Astrocyte (in vitro differentiated cells and primary cell): Measurements from ENCODE around the gene ATAD2B. TPM values are rescaled to one million over a fixed set of nuclear protein-coding genes. Genes with fewer than 3 reads are reported as not detected.
A peak's percentile ranks its signal among the peaks of the same experiment; 100 is the strongest.
"Not testable (repeated sequence)": the region's sequence is repeated elsewhere in the genome, so short reads cannot be mapped to it uniquely, and the experiment has no call there.

ENCODE experiments used
- DNase-seq: peaks from one replicate; pipeline ENCODE4 v3.0.0-alpha.2; 2010; ENCODE audit warnings: low read depth
- FAIRE-seq: peaks from 2 replicates; lab custom pipeline; 2011; peaks lifted over from hg19 to GRCh38; lab: Jason Lieb, UNC
- H2AFZ ChIP-seq: 2 replicates; pipeline ENCODE4 v1.6.0; 2012; ENCODE audit warnings: low read depth, low read length, inconsistent platforms
- H3K27ac ChIP-seq: 2 replicates; pipeline ENCODE4 v1.5.1; 2011; ENCODE audit warnings: low read depth, low read length, inconsistent platforms
- H3K27me3 ChIP-seq: 2 replicates; pipeline ENCODE4 v1.6.0; 2011; ENCODE audit warnings: low read length, inconsistent platforms; ENCODE audit not compliant: insufficient read depth
- H3K36me3 ChIP-seq: 2 replicates; pipeline ENCODE4 v1.5.1; 2011; ENCODE audit warnings: low read length, inconsistent platforms; ENCODE audit not compliant: insufficient read depth
- H3K4me1 ChIP-seq: 2 replicates; pipeline ENCODE4 v1.5.1; 2011; ENCODE audit warnings: low read length, inconsistent platforms; ENCODE audit not compliant: insufficient read depth
- H3K4me2 ChIP-seq: 2 replicates; pipeline ENCODE4 v1.6.0; 2012; ENCODE audit warnings: low read length, inconsistent platforms
- H3K4me3 ChIP-seq: 2 replicates; pipeline ENCODE4 v1.5.1; 2011; ENCODE audit warnings: low read depth, mild to moderate bottlenecking, low read length, inconsistent platforms; ENCODE audit not compliant: insufficient read depth
- H3K79me2 ChIP-seq: 2 replicates; pipeline ENCODE4 v1.6.0; 2012; ENCODE audit warnings: mild to moderate bottlenecking, low read length, inconsistent platforms; ENCODE audit not compliant: insufficient read depth
- H3K9ac ChIP-seq: 2 replicates; pipeline ENCODE4 v1.6.0; 2012; ENCODE audit warnings: mild to moderate bottlenecking, low read length, inconsistent platforms
- H3K9me3 ChIP-seq: 2 replicates; pipeline ENCODE4 v1.5.1; 2012; ENCODE audit warnings: low read depth, mild to moderate bottlenecking, low read length, inconsistent platforms; ENCODE audit not compliant: insufficient read depth
- H4K20me1 ChIP-seq: 2 replicates; pipeline ENCODE4 v1.6.0; 2012; ENCODE audit warnings: low read length, inconsistent platforms; ENCODE audit not compliant: insufficient read depth
- H3K27ac Mint-ChIP-seq: one replicate; pipeline ENCODE4 v1.8.0; 2021; ENCODE audit warnings: mild to moderate bottlenecking, mixed read lengths; ENCODE audit not compliant: unreplicated experiment
- H3K27me3 Mint-ChIP-seq: one replicate; pipeline ENCODE4 v1.8.0; 2021; ENCODE audit warnings: low read depth, mixed read lengths; ENCODE audit not compliant: unreplicated experiment
- H3K36me3 Mint-ChIP-seq: one replicate; pipeline ENCODE4 v1.8.0; 2021; ENCODE audit warnings: low read depth, mixed read lengths; ENCODE audit not compliant: unreplicated experiment
- H3K4me1 Mint-ChIP-seq: one replicate; pipeline ENCODE4 v1.8.0; 2021; ENCODE audit warnings: low read depth, mixed read lengths; ENCODE audit not compliant: unreplicated experiment
- H3K4me3 Mint-ChIP-seq: one replicate; pipeline ENCODE4 v1.8.0; 2021; ENCODE audit warnings: mild to moderate bottlenecking, moderate library complexity, mixed read lengths; ENCODE audit not compliant: unreplicated experiment
- H3K9me3 Mint-ChIP-seq: one replicate; pipeline ENCODE4 v1.8.0; 2021; ENCODE audit warnings: mild to moderate bottlenecking, mixed read lengths; ENCODE audit not compliant: unreplicated experiment
- EZH2 ChIP-seq: IDR thresholded peaks from 2 replicates; pipeline ENCODE4 v1.6.1; 2012; ENCODE audit warnings: mild to moderate bottlenecking, low read length, inconsistent platforms; ENCODE audit not compliant: insufficient read depth
- total RNA-seq: library from RNA; stranded (reverse); gene quantifications from 2 replicates; pipeline ENCODE4 v1.2.1, GENCODE V29; 2021
- TF ChIP-seq, protein P1 (sequence below): IDR thresholded peaks from 2 replicates; pipeline ENCODE4 v1.5.1; 2011; ENCODE audit warnings: low read depth, mild to moderate bottlenecking, inconsistent platforms, low read length, moderate library complexity; ENCODE audit not compliant: insufficient read depth

The ATAD2B gene
- total RNA-seq, 1 donor from 2014 or later = 12.2 TPM

DNA sequence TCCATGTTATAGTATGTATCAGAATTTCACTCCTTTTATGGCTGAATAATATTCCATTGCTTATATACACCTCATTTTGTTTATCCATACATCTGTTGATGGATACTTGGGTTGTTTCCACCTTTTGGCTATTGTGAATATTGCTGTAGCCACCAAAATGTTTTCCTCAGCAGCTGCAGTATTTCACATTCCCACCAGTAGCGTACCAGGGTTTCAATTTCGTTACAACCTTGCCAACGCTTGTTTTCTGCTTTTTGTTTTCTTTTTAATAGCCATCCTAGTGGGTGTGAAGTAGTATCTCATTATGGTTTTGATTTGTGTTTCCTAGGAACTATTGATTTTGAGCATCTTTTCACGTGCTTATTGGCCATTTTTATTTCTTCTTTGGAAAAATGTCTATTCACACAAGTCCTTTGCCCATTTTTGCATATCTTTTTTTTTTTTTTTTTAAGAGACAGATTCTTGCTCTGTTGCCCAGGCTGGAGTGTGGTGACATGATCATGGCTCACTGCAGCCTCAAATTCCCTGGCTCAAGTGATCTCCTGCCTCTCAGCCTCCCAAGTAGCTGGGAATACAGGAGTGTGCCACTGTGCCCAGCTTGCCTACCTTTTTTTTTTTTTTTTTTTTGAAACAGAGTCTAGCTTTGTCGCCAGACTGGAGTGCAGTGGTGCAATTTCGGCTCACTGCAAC is 27.5 kb upstream of the ATAD2B start:
- FAIRE-seq (peak; percentile 69), DNase-seq (no peak)
- Histone ChIP-seq H3K4me3 (no peak overlapping the region), H2AFZ (no peak overlapping the region), H3K4me2 (no peak overlapping the region), H3K27me3 (no peaks in the 10 kb centered on the region), H3K4me1 (no peaks in the 10 kb centered on the region), H3K36me3 (no peaks in the 10 kb centered on the region), H3K79me2 (peaks cover 17% of the 10 kb centered on the region), H4K20me1 (peaks cover 7% of the 10 kb centered on the region), H3K27ac (no peak overlapping the region), H3K9ac (no peak overlapping the region), H3K9me3 (no peaks in the 10 kb centered on the region)
- H3K36me3 Mint-ChIP-seq = no peaks in the 10 kb centered on the region
- no peaks in the 10 kb centered on the region for H3K9me3 Mint-ChIP-seq
- H3K4me1 Mint-ChIP-seq = no peaks in the 10 kb centered on the region
- no peak overlapping the region for H3K4me3 Mint-ChIP-seq
- H3K27ac Mint-ChIP-seq = no peak overlapping the region
- H3K27me3 Mint-ChIP-seq = no peaks in the 10 kb centered on the region
- TF ChIP-seq, protein P1, sequence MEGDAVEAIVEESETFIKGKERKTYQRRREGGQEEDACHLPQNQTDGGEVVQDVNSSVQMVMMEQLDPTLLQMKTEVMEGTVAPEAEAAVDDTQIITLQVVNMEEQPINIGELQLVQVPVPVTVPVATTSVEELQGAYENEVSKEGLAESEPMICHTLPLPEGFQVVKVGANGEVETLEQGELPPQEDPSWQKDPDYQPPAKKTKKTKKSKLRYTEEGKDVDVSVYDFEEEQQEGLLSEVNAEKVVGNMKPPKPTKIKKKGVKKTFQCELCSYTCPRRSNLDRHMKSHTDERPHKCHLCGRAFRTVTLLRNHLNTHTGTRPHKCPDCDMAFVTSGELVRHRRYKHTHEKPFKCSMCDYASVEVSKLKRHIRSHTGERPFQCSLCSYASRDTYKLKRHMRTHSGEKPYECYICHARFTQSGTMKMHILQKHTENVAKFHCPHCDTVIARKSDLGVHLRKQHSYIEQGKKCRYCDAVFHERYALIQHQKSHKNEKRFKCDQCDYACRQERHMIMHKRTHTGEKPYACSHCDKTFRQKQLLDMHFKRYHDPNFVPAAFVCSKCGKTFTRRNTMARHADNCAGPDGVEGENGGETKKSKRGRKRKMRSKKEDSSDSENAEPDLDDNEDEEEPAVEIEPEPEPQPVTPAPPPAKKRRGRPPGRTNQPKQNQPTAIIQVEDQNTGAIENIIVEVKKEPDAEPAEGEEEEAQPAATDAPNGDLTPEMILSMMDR = peak; percentile 9
- TF ChIP-seq EZH2 = no peak

DNA sequence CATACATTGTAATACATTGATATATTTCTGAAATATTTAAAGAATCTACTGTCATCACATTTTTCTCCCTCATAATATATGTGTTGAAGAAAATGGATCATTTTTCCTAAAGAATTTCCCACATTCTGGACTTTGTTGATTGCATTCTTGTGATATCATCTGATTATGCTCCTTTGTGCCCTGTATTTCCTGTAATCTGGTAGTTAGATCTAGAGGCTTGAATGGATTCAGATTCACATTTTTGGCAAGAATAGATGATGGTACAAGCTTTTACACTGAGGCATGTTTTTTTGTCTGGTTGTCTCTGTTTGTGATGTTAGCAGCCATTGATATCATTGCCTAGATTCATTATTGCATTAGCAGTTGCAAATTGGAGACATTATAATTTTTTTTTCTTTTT is 26.7 kb upstream of the ATAD2B start:
- peaks cover 20% of the 10 kb centered on the region for H3K79me2 ChIP-seq
- DNase-seq (no peak), FAIRE-seq (no peak)
- Mint-ChIP-seq H3K27me3 (no peaks in the 10 kb centered on the region), H3K4me1 (no peaks in the 10 kb centered on the region), H3K9me3 (no peaks in the 10 kb centered on the region), H3K27ac (no peak overlapping the region), H3K4me3 (no peak overlapping the region), H3K36me3 (no peaks in the 10 kb centered on the region)
- no peak overlapping the region for H2AFZ ChIP-seq
- no peak overlapping the region for H3K4me3 ChIP-seq
- H3K27me3 ChIP-seq = no peaks in the 10 kb centered on the region
- no peak overlapping the region for H3K27ac ChIP-seq
- TF ChIP-seq EZH2 = no peak
- TF ChIP-seq, protein P1 = no peak
- no peaks in the 10 kb centered on the region for H3K36me3 ChIP-seq
- no peaks in the 10 kb centered on the region for H3K4me1 ChIP-seq
- no peaks in the 10 kb centered on the region for H3K9me3 ChIP-seq
- H3K4me2 ChIP-seq = no peak overlapping the region
- H3K9ac ChIP-seq = no peak overlapping the region
- peaks cover 7% of the 10 kb centered on the region for H4K20me1 ChIP-seq

DNA sequence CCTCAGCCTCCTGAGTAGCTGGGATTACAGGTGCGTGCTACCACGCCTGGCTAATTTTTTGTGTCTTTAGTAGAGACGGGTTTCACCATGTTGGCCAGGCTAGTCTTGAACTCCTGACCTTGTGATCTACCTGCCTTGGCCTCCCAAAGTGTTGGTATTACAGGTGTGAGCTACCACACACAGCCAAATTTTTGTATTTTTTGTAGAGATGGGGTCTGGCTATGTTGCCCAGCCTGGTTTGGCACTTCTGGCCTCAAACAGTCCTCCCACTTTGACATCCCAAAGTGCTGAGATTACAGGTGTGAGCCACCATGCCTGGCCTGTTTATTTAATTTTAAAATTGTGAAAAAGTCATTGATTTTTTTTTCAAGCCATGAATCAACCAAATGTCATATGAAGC is 25.6 kb upstream of the ATAD2B start:
- H4K20me1 ChIP-seq, H3K27ac ChIP-seq, H3K9me3 ChIP-seq, H3K4me1 Mint-ChIP-seq, H3K36me3 ChIP-seq, H3K9ac ChIP-seq, H3K27me3 ChIP-seq, DNase-seq, H3K4me3 ChIP-seq, H3K4me3 Mint-ChIP-seq, H3K27ac Mint-ChIP-seq, H3K4me2 ChIP-seq, H3K4me1 ChIP-seq, FAIRE-seq, H3K27me3 Mint-ChIP-seq, H3K9me3 Mint-ChIP-seq, H2AFZ ChIP-seq, H3K36me3 Mint-ChIP-seq: not testable (repeated sequence)
- H3K79me2 ChIP-seq = peaks cover 23% of the 10 kb centered on the region
